Measurements from ENCODE around the gene SCUBE2.
"Not testable (repeated sequence)": the region's sequence is repeated elsewhere in the genome, so short reads cannot be mapped to it uniquely, and the experiment has no call there.

Gene SCUBE2

GRCh38 chr11:9005087-9005486 lies 86.3 kb downstream of the SCUBE2 start:
- ATAC-seq (replicated peaks) (no peak), DNase-seq (no peak)
- Mint-ChIP-seq H3K4me3 (peak overlapping the region; percentile 43 to 60), H3K9me3 (peaks cover 0 to 2% of the 10 kb centered on the region in 2 donors), H3K36me3 (no peaks in the 10 kb centered on the region), H3K4me1 (peaks cover 7 to 12% of the 10 kb centered on the region in 2 donors), H3K27ac (no peak overlapping the region), H3K27me3 (peaks cover 28 to 46% of the 10 kb centered on the region in 2 donors)

GRCh38 chr11:9004183-9004926 lies 87.0 kb downstream of the SCUBE2 start:
- no peaks in the 10 kb centered on the region for H3K36me3 Mint-ChIP-seq
- peak overlapping the region; percentile 60 to 82 for H3K4me3 Mint-ChIP-seq
- H3K4me1 Mint-ChIP-seq, result peaks cover 7 to 12% of the 10 kb centered on the region in 2 donors
- no peaks in the 10 kb centered on the region for H3K9me3 Mint-ChIP-seq
- ATAC-seq (replicated peaks) (peak; percentile 15 to 17), DNase-seq (no peak)
- peaks cover 32 to 47% of the 10 kb centered on the region in 2 donors for H3K27me3 Mint-ChIP-seq
- H3K27ac Mint-ChIP-seq, result peak overlapping the region; percentile 3

DNA sequence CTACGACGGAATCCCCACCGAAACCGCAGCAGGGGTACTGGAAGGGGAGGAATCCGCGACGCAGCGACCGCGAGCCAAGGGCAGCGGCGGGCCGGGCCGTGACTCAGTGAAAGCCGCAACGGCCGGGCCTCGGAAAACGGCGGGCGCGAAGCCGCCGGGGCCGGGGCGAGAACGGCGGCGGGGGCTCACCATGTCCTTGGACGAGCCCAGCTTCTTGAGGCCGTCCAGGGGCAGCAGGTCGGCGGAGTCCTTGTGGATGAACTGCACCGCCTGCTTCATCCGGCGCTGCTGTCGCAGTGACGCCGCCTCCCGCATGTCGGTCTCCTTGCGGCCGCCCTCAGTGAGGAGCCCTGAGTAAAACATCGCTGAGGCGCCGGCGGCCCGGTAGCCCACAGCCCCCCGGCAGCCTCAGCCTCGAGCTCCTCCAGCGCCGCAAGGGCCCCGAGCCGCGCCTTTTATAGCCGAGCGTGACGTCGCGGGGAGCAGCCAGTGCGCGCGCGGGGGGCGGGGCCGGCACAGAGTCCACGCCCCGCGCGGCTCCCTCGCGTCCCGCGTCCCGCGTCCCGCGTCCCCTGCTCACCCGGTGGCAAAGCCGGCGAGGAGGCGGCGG lies 87.7 kb downstream of the SCUBE2 start, which contains the start of gene NRIP3:
Gene NRIP3, minus strand, starts transcription at position 429 of the 610 bp plus-strand sequence. Its CDS starts 66 bp downstream, at position 363.
- ATAC-seq (replicated peaks) (peak; percentile 79 to 82), DNase-seq (peak; percentile 32)
- Mint-ChIP-seq H3K4me3 (peak within 1 kb of the TSS; percentile 77 to 82), H3K27ac (peak within 1 kb of the TSS; percentile 3), H3K4me1 (peaks cover 7 to 12% of the 10 kb centered on the region in 2 donors), H3K9me3 (no peaks in the 10 kb centered on the region), H3K27me3 (peaks cover 37 to 53% of the 10 kb centered on the region in 2 donors), H3K36me3 (no peaks in the 10 kb centered on the region)

- no peak overlapping the region for H3K27ac Mint-ChIP-seq
- no peaks in the 10 kb centered on the region for H3K9me3 Mint-ChIP-seq
- H3K27me3 Mint-ChIP-seq, result peaks cover 37 to 53% of the 10 kb centered on the region in 2 donors
- DNase-seq (no peak), ATAC-seq (replicated peaks) (no peak)
- peaks cover 7 to 12% of the 10 kb centered on the region in 2 donors for H3K4me1 Mint-ChIP-seq
- H3K36me3 Mint-ChIP-seq, result no peaks in the 10 kb centered on the region
- peak overlapping the region; percentile 77 to 82 for H3K4me3 Mint-ChIP-seq
Observed at GRCh38 chr11:9002920-9003572, 88.4 kb downstream of the SCUBE2 start.

DNA sequence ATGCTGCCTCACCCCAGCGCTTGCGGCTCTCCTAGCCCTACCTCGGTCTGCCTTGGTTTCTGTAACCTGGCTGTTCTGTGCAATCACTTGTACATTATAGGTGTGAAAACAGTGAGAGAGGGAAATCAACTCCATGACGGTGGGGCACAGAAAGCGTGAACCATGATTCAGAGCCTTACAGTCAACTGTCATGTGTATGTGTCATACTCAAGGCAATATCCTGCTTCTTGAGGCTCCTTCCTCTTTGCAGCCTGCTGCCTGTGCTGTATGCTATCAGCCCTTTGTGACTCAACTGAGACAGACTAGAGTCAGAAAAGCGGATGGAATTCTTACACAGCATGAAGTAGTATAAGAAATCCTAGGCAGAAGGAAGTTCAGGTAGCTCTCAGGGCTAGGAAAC lies 89.7 kb downstream of the SCUBE2 start:
- Mint-ChIP-seq H3K4me3 (no peak overlapping the region), H3K27me3 (peaks cover 37 to 53% of the 10 kb centered on the region in 2 donors), H3K36me3 (no peaks in the 10 kb centered on the region), H3K27ac (no peak overlapping the region), H3K9me3 (no peaks in the 10 kb centered on the region), H3K4me1 (peaks cover 7 to 12% of the 10 kb centered on the region in 2 donors)
- DNase-seq (no peak), ATAC-seq (replicated peaks) (peak; percentile 56 to 64)

GRCh38 chr11:8998017-8998416 lies 93.4 kb downstream of the SCUBE2 start:
- H3K4me1 Mint-ChIP-seq, result peaks cover 2 to 6% of the 10 kb centered on the region in 2 donors
- no peak overlapping the region for H3K4me3 Mint-ChIP-seq
- DNase-seq, result no peak
- no peaks in the 10 kb centered on the region for H3K36me3 Mint-ChIP-seq
- peaks cover 23 to 36% of the 10 kb centered on the region in 2 donors for H3K27me3 Mint-ChIP-seq
- H3K27ac Mint-ChIP-seq, result no peak overlapping the region
- ATAC-seq (replicated peaks), result no peak
- no peaks in the 10 kb centered on the region for H3K9me3 Mint-ChIP-seq

- Mint-ChIP-seq H3K36me3 (no peaks in the 10 kb centered on the region), H3K9me3 (no peaks in the 10 kb centered on the region), H3K27me3 (peaks cover 21 to 33% of the 10 kb centered on the region in 2 donors), H3K4me3 (no peak overlapping the region), H3K4me1 (peaks cover 0 to 2% of the 10 kb centered on the region in 2 donors), H3K27ac (no peak overlapping the region)
- no peak for ATAC-seq (replicated peaks)
- DNase-seq, result no peak
Observed at GRCh38 chr11:8997451-8997850, 93.9 kb downstream of the SCUBE2 start.

GRCh38 chr11:8989453-8989852 lies 101.9 kb downstream of the SCUBE2 start:
- Mint-ChIP-seq H3K9me3 (no peaks in the 10 kb centered on the region), H3K4me3 (no peak overlapping the region), H3K27ac (no peak overlapping the region), H3K36me3 (no peaks in the 10 kb centered on the region), H3K27me3 (peaks cover 5 to 23% of the 10 kb centered on the region in 2 donors), H3K4me1 (no peaks in the 10 kb centered on the region)
- ATAC-seq (replicated peaks) (no peak), DNase-seq (no peak)

- H3K9me3 Mint-ChIP-seq, result no peaks in the 10 kb centered on the region
- no peaks in the 10 kb centered on the region for H3K4me1 Mint-ChIP-seq
- no peak for ATAC-seq (replicated peaks)
Observed at GRCh38 chr11:8988329-8989234, 102.8 kb downstream of the SCUBE2 start.

DNA sequence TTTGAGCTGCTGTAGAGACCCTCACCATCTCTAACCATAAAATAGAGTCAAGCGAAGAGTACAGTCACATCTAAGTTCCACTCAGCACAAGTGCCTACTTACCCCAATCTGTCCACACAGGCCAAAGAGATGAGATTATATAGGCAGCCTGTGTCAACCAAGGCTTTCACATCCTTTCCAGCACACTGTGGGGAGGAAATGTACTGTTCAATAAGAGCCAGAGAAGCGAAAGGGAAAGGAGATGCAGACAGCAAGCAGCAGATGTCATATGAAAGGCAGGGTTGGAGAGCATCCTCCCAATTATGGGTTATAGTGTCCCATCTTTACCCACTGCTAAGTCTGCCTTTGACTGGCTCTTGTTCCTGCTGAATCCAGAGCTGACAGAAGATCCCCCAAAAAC lies 104.0 kb downstream of the SCUBE2 start:
- DNase-seq (no peak), ATAC-seq (replicated peaks) (no peak)
- no peak overlapping the region for H3K4me3 Mint-ChIP-seq
- peaks cover 5 to 23% of the 10 kb centered on the region in 2 donors for H3K27me3 Mint-ChIP-seq
- H3K9me3 Mint-ChIP-seq, result no peaks in the 10 kb centered on the region
- H3K27ac Mint-ChIP-seq, result no peak overlapping the region
- H3K36me3 Mint-ChIP-seq, result no peaks in the 10 kb centered on the region
- H3K4me1 Mint-ChIP-seq, result no peaks in the 10 kb centered on the region

More at GRCh38 chr11:8988329-8989234, 102.8 kb downstream of the SCUBE2 start:
- no peak overlapping the region for H3K4me3 Mint-ChIP-seq
- peaks cover 5 to 23% of the 10 kb centered on the region in 2 donors for H3K27me3 Mint-ChIP-seq
- DNase-seq, result no peak
- H3K36me3 Mint-ChIP-seq, result no peaks in the 10 kb centered on the region
- H3K27ac Mint-ChIP-seq, result no peak overlapping the region

DNA sequence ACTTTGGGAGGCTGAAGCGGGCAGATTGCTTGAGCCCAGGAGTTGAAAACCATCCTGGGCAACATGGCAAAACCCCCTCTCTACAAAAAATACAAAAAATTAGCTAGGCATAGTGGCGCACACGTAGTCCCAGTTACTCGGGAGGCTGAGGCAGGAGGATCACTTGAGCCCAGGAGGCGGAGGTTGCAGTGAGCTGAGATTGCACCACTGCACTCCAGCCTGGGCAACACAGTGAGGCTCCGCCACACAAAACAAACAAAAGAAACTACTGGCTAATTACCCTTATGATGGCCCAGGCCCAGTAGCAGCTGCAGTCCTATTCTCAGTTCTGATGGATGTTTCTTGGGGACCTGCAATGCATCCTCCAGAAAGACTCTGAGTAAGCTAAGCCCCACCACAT lies 104.6 kb downstream of the SCUBE2 start:
- H3K36me3 Mint-ChIP-seq; DNase-seq; H3K27ac Mint-ChIP-seq; ATAC-seq (replicated peaks); H3K9me3 Mint-ChIP-seq; H3K4me3 Mint-ChIP-seq; H3K4me1 Mint-ChIP-seq: not testable (repeated sequence)
- H3K27me3 Mint-ChIP-seq, result peaks cover 5 to 19% of the 10 kb centered on the region in 2 donors

DNA sequence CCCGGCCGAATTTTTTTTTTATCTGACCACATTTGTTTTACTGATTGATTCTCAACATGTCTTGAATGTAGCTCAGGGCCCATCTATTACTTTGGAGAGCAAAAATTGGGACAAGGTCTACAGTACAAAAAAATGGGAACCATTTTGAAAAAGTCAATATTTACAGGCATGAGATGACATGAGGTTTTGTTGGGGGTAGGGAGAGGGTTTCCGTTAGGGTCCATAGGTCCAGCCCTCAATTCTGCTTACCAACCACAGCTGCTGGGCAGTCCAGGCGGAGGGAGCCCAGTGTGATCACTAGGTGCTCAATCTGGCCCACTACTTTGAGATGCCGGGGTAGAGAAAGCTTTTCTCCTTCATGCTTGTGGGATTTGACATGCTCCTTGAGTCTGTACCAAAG lies 105.9 kb downstream of the SCUBE2 start:
- no peak for ATAC-seq (replicated peaks)
- Mint-ChIP-seq H3K4me3 (no peak overlapping the region), H3K4me1 (no peaks in the 10 kb centered on the region)

DNA sequence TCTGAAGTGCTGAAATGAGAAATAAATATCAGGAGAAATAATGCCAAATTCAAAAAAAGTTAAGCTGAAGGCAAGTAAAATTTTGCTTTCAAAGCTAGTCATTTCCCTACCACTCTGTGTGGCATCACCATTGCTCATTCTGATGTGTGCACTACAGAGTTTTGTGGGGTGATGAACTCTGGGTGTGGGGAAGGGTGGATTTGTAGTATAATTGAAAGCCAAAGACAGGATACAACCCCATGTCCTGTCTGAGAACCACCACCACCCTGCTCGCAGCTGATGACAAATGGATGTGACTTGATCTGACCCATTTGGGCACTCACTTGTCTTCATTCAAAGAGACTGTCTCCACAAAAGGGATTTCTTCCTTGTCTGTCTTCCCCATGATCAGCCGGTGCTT lies 107.8 kb downstream of the SCUBE2 start:
- DNase-seq, result no peak
- peaks cover 5 to 19% of the 10 kb centered on the region in 2 donors for H3K27me3 Mint-ChIP-seq
- no peak for ATAC-seq (replicated peaks)
- no peaks in the 10 kb centered on the region for H3K4me1 Mint-ChIP-seq
- no peaks in the 10 kb centered on the region for H3K9me3 Mint-ChIP-seq
- no peak overlapping the region for H3K4me3 Mint-ChIP-seq
- H3K27ac Mint-ChIP-seq, result no peak overlapping the region
- H3K36me3 Mint-ChIP-seq, result no peaks in the 10 kb centered on the region

More for the DNA sequence above, 105.9 kb downstream of the SCUBE2 start:
- no peak for DNase-seq
- Mint-ChIP-seq H3K27ac (no peak overlapping the region), H3K36me3 (no peaks in the 10 kb centered on the region), H3K27me3 (peaks cover 5 to 19% of the 10 kb centered on the region in 2 donors), H3K9me3 (no peaks in the 10 kb centered on the region)

DNA sequence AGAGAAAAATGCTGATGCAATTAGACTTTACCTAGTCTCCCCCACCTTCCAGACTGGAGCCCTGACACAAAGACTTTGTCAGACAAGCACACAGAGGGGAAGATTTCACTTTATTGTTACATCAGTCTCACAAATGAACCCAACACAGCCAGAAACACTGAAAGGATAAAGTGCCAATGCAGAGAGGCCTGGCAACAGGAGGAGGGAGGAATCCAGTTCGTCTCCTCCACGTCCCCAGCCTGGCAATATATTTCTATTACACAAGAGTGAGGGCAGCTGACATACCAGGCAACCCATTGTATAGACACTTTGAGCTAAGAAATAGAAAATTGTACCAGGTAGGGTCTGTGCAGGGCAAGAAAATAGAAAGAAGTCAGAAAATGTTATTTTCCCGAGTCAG lies 110.9 kb downstream of the SCUBE2 start:
- H3K36me3 Mint-ChIP-seq, result no peaks in the 10 kb centered on the region
- DNase-seq (no peak), ATAC-seq (replicated peaks) (no peak)
- H3K27ac Mint-ChIP-seq, result no peak overlapping the region
- peaks cover 0 to 3% of the 10 kb centered on the region in 2 donors for H3K27me3 Mint-ChIP-seq
- no peak overlapping the region for H3K4me3 Mint-ChIP-seq
- H3K4me1 Mint-ChIP-seq, result no peaks in the 10 kb centered on the region
- H3K9me3 Mint-ChIP-seq, result no peaks in the 10 kb centered on the region
